OCI-LY7 (cell line): Measurements from ENCODE around the gene GIT2.

Experiments
- CTCF ChIP-seq: fragments of 200-600 bp; sonication (generic); conservative IDR thresholded peaks from 2 replicates; pipeline ENCODE4 v1.5.1; 2014; ENCODE audit warnings: mild to moderate bottlenecking, antibody characterized with exemption, low read length, moderate library complexity, mixed read lengths
- EZH2phosphoT487 ChIP-seq: fragments of 200-600 bp; sonication (generic); IDR thresholded peaks from 2 replicates; pipeline ENCODE4 v1.6.1; 2018; ENCODE audit warnings: low read depth, borderline replicate concordance, mild to moderate bottlenecking, mixed run types, antibody characterized with exemption, low read length, moderate library complexity, mixed read lengths

GRCh38 chr12:109910254-109910968 is 85.8 kb downstream of the GIT2 start:
- TF ChIP-seq CTCF (no peak), EZH2phosphoT487 (no peak)
